PC-3 (cell line): ENCODE results near the gene SFXN1. TPM values are rescaled to one million over a fixed set of nuclear protein-coding genes. Genes with fewer than 3 reads are reported as not detected.

Experiments
- ATAC-seq: fragments of 200-7000 bp; cut with Tn5 transposase; 2 replicates; pipeline ENCODE4 v1.9.1; 2020; ENCODE audit warnings: mild to moderate bottlenecking, moderate library complexity
- BruUV-seq: library from RNA; stranded (reverse); fragments of 400-500 nt; replicated peaks from 2 replicates; lab custom pipeline; 2021; lab: Mats Ljungman, UMichigan
- CTCF ChIA-PET: fragments of 300-600 bp; sonication (Branson Sonifier 250); formaldehyde crosslinking; loops from one replicate; lab custom pipeline; 2022; ENCODE audit warnings: antibody characterized with exemption; lab: Charles Lee
- POLR2A ChIA-PET: fragments of 300-600 bp; sonication (Branson Sonifier 250); formaldehyde crosslinking; loops from one replicate; lab custom pipeline; 2022; ENCODE audit warnings: antibody characterized with exemption; ENCODE audit not compliant: unreplicated experiment; lab: Charles Lee
- DNase-seq: peaks from one replicate; pipeline ENCODE4 v3.0.0-alpha.2; 2015
- H2AFZ ChIP-seq: fragments of 300-600 bp; sonication (generic); 2 replicates; pipeline ENCODE4 v1.6.0; 2016; ENCODE audit warnings: antibody characterized with exemption, low read length
- H3F3A ChIP-seq: fragments of 300-600 bp; sonication (generic); one replicate; pipeline ENCODE4 v1.6.0; 2017; ENCODE audit warnings: antibody characterized with exemption, low read length, control low read depth, mild to moderate bottlenecking; ENCODE audit not compliant: unreplicated experiment
- H3K27ac ChIP-seq: fragments of 300-600 bp; sonication (generic); 2 replicates; pipeline ENCODE4 v1.5.1; 2016; ENCODE audit warnings: mild to moderate bottlenecking, low read length
- H3K27me3 ChIP-seq: fragments of 300-600 bp; sonication (generic); 2 replicates; pipeline ENCODE4 v1.6.1; 2016; ENCODE audit warnings: low read length, mixed read lengths
- H3K36me3 ChIP-seq: fragments of 300-600 bp; sonication (generic); 2 replicates; pipeline ENCODE4 v1.6.1; 2016; ENCODE audit warnings: low read depth, mixed run types, low read length, mixed read lengths
- H3K4me1 ChIP-seq: fragments of 300-600 bp; sonication (generic); 2 replicates; pipeline ENCODE4 v1.5.1; 2016; ENCODE audit warnings: low read length; ENCODE audit not compliant: insufficient read depth
- H3K4me2 ChIP-seq: fragments of 300-600 bp; sonication (generic); 2 replicates; pipeline ENCODE4 v1.6.0; 2016; ENCODE audit warnings: low read length
- H3K4me3 ChIP-seq: fragments of 300-600 bp; sonication (generic); 2 replicates; pipeline ENCODE4 v1.5.1; 2016; ENCODE audit warnings: mild to moderate bottlenecking, low read length, mixed read lengths
- H3K79me2 ChIP-seq: fragments of 300-600 bp; sonication (generic); 2 replicates; pipeline ENCODE4 v1.6.1; 2017; ENCODE audit warnings: low read length, mixed read lengths
- H3K9ac ChIP-seq: fragments of 300-600 bp; sonication (generic); 2 replicates; pipeline ENCODE4 v1.6.0; 2016; ENCODE audit warnings: mild to moderate bottlenecking, low read length
- H3K9me2 ChIP-seq: fragments of 300-600 bp; sonication (generic); replicated peaks from 2 replicates; pipeline ENCODE4 v1.6.1; 2016; ENCODE audit warnings: mixed run types, low read length, mixed read lengths
- H3K9me3 ChIP-seq: fragments of 300-600 bp; sonication (generic); 2 replicates; pipeline ENCODE4 v1.6.1; 2016; ENCODE audit warnings: low read length, mixed read lengths
- H4K20me1 ChIP-seq: fragments of 300-600 bp; sonication (generic); 2 replicates; pipeline ENCODE4 v1.6.1; 2016; ENCODE audit warnings: low read length, mixed read lengths
- EZH2 ChIP-seq: fragments of 300-600 bp; sonication (generic); IDR thresholded peaks from one replicate; pipeline ENCODE4 v1.6.1; 2017; ENCODE audit warnings: antibody characterized with exemption, mild to moderate bottlenecking, low read length; ENCODE audit not compliant: unreplicated experiment
- EZH2phosphoT487 ChIP-seq: fragments of 300-600 bp; sonication (generic); IDR thresholded peaks from 2 replicates; pipeline ENCODE4 v1.6.1; 2018; ENCODE audit warnings: mild to moderate bottlenecking, antibody characterized with exemption, low read length, borderline replicate concordance
- intact Hi-C: fragments of 100-400 bp; cut with micrococcal nuclease; formaldehyde crosslinking; loops from 2 replicates; pipeline ENCODE4 v1.9.0; 2023
- total RNA-seq: library from RNA; depleted of rRNA; stranded (reverse); fragments of >200 nt; gene quantifications from 2 replicates; pipeline ENCODE4 v1.2.3, GENCODE V29; 2014
- TF ChIP-seq, protein P1 (sequence below): fragments of 300-600 bp; sonication (generic); conservative IDR thresholded peaks from 2 replicates; pipeline ENCODE4 v1.5.1; 2017; ENCODE audit warnings: antibody characterized with exemption, low read depth, mild to moderate bottlenecking, low read length

SFXN1 gene
- total RNA-seq, 1 experiment from 2014 or later: 46.5 TPM

DNA sequence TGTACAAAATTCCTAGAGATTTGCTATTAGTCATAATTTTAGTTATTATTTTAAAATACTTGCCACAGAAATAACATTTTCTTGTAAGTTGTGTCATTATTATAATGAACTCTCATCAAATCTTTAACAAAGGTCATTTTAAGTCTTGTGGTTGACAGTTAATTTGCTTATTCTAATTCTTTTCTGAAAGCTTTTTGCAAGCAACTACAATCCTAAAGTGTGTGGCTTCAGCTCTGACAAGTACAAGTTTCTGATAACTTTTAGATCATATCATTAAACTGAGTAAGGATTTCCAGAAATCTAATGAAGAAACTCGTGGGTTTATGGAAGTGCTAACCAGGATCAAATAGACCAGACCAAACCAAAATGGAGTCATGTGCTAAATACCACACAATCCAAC, 86.4 kb downstream of the SFXN1 start:
- CTCF ChIA-PET: no interaction called here

DNA sequence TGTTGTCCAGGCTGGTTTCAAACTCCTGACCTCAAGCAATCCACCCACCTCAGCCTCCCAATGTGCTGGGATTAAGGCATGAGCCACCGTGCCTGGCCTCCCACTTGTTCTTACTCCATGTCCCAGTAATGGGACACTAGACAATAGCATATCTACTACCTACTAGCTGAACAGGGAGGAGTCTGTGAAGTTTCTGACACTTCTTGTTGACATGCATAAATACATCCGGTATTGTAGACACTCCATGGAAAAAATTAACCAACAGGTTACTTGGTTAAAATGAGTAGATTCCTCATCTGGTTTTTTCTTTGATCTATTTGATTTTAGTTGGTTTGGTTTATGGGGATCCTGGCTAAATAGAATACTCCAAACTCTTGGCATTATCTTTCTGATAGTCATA, 88.3 kb downstream of the SFXN1 start:
- no peaks in the 10 kb centered on the region for H3F3A ChIP-seq
- no peaks in the 10 kb centered on the region for H3K79me2 ChIP-seq
- no peaks in the 10 kb centered on the region for H3K4me1 ChIP-seq
- no peak overlapping the region for H3K27ac ChIP-seq
- ChIA-PET CTCF (no interaction called here), POLR2A (no interaction called here)
- H3K9ac ChIP-seq: no peak overlapping the region
- TF ChIP-seq EZH2phosphoT487: no peak
- no peak for TF ChIP-seq EZH2
- TF ChIP-seq, protein P1, sequence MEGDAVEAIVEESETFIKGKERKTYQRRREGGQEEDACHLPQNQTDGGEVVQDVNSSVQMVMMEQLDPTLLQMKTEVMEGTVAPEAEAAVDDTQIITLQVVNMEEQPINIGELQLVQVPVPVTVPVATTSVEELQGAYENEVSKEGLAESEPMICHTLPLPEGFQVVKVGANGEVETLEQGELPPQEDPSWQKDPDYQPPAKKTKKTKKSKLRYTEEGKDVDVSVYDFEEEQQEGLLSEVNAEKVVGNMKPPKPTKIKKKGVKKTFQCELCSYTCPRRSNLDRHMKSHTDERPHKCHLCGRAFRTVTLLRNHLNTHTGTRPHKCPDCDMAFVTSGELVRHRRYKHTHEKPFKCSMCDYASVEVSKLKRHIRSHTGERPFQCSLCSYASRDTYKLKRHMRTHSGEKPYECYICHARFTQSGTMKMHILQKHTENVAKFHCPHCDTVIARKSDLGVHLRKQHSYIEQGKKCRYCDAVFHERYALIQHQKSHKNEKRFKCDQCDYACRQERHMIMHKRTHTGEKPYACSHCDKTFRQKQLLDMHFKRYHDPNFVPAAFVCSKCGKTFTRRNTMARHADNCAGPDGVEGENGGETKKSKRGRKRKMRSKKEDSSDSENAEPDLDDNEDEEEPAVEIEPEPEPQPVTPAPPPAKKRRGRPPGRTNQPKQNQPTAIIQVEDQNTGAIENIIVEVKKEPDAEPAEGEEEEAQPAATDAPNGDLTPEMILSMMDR: no peak
- DNase-seq (no peak), ATAC-seq (no peak)
- no peaks in the 10 kb centered on the region for H3K9me2 ChIP-seq
- H3K36me3 ChIP-seq: no peaks in the 10 kb centered on the region
- H3K4me3 ChIP-seq: no peak overlapping the region
- intact Hi-C loops: no loop called here
- no peak overlapping the region for H2AFZ ChIP-seq
- no TSS peak for BruUV-seq
- H4K20me1 ChIP-seq: no peaks in the 10 kb centered on the region
- H3K27me3 ChIP-seq: peaks cover 83% of the 10 kb centered on the region
- no peaks in the 10 kb centered on the region for H3K9me3 ChIP-seq
- no peak overlapping the region for H3K4me2 ChIP-seq

More for the DNA sequence above, 86.4 kb downstream of the SFXN1 start:
- Histone ChIP-seq H3K79me2 (no peaks in the 10 kb centered on the region), H3K4me3 (no peak overlapping the region), H3K27ac (no peak overlapping the region), H3K9me3 (no peaks in the 10 kb centered on the region), H3K9me2 (no peaks in the 10 kb centered on the region), H3K27me3 (peaks cover 70% of the 10 kb centered on the region), H3F3A (no peaks in the 10 kb centered on the region), H4K20me1 (no peaks in the 10 kb centered on the region), H3K36me3 (no peaks in the 10 kb centered on the region), H3K4me2 (no peak overlapping the region), H3K4me1 (no peaks in the 10 kb centered on the region), H3K9ac (no peak overlapping the region), H2AFZ (no peak overlapping the region)
- no peak for ATAC-seq
- intact Hi-C loops: no loop called here
- no peak for DNase-seq
- POLR2A ChIA-PET: no interaction called here
- TF ChIP-seq, protein P1: no peak
- no peak for TF ChIP-seq EZH2phosphoT487
- no peak for TF ChIP-seq EZH2
- BruUV-seq: no TSS peak

- no peaks in the 10 kb centered on the region for H3K36me3 ChIP-seq
- BruUV-seq: no TSS peak
- POLR2A ChIA-PET: no interaction called here
- H3K4me1 ChIP-seq: no peaks in the 10 kb centered on the region
- H3K27me3 ChIP-seq: peaks cover 82% of the 10 kb centered on the region
- no peak for ATAC-seq
- H3F3A ChIP-seq: no peaks in the 10 kb centered on the region
- intact Hi-C loops: no loop called here
- no peak overlapping the region for H3K4me2 ChIP-seq
- no peak for DNase-seq
- H3K27ac ChIP-seq: no peak overlapping the region
- H3K4me3 ChIP-seq: no peak overlapping the region
- no peaks in the 10 kb centered on the region for H3K9me3 ChIP-seq
- H2AFZ ChIP-seq: no peak overlapping the region
- no peak for TF ChIP-seq EZH2
- TF ChIP-seq EZH2phosphoT487: no peak
- TF ChIP-seq, protein P1: peak; percentile 41; the same call in 1 of the 2 replicates
- no peaks in the 10 kb centered on the region for H3K9me2 ChIP-seq
- H4K20me1 ChIP-seq: no peaks in the 10 kb centered on the region
- H3K79me2 ChIP-seq: no peaks in the 10 kb centered on the region
- no peak overlapping the region for H3K9ac ChIP-seq
- CTCF ChIA-PET: interaction anchor here (0.7 kb wide), 1 partner anchor 170 kb away, joined by 9 read pairs; no protein-coding TSS in a partner anchor
These were observed 89.6 kb downstream of the SFXN1 start for GRCh38 chr5:175567954-175568353.
